HepG2 (cell line): ENCODE measurements around the gene PTPRE. TPM values are rescaled to one million over a fixed set of nuclear protein-coding genes. Genes with fewer than 3 reads are reported as not detected.

Source experiments
- ATAC-seq: fragments of 200-7000 bp; cut with Tn5 transposase; 3 replicates; pipeline ENCODE4 v1.9.1; 2020; ENCODE audit warnings: mild to moderate bottlenecking, moderate library complexity
- BruUV-seq: library from RNA; stranded (reverse); fragments of 400-500 nt; replicated peaks from 2 replicates; lab custom pipeline; 2021; lab: Mats Ljungman, UMichigan
- CTCF ChIA-PET: fragments of 300-600 bp; formaldehyde crosslinking; extraction: SDS; loops from one replicate; lab custom pipeline; 2021; ENCODE audit warnings: low total read pairs, inconsistent platforms, low intra/inter-chr PET ratio; lab: Yijun Ruan, JAX
- POLR2A ChIA-PET: fragments of 350-600 bp; sonication (Branson Sonifier 250); formaldehyde crosslinking; loops from one replicate; lab custom pipeline; 2020; ENCODE audit warnings: antibody characterized with exemption, inconsistent platforms; lab: Yijun Ruan, JAX
- DNase-seq: peaks from one replicate; pipeline ENCODE4 v3.0.0-alpha.2; 2015; ENCODE audit warnings: low spot score
- FAIRE-seq: peaks from 3 replicates; lab custom pipeline; 2011; peaks lifted over from hg19 to GRCh38; lab: Jason Lieb, UNC
- H2AFZ ChIP-seq: one replicate; pipeline ENCODE4 v1.6.1; 2011; ENCODE audit warnings: low read length, inconsistent platforms
- H3K27ac ChIP-seq: fragments of 300-600 bp; 3 replicates; pipeline ENCODE4 v1.8.0; 2011; ENCODE audit warnings: mixed run types, mild to moderate bottlenecking, mixed read lengths, low read length, inconsistent platforms; ENCODE audit not compliant: insufficient read depth; ENCODE audit errors: extremely low read length
- H3K27me3 ChIP-seq, 2 experiments: fragments of 200-600 bp in 1 of 2; 2 replicates in 1 of 2; 3 replicates in 1 of 2; pipeline versions ENCODE4 v1.6.0 to v1.8.0; 2011; ENCODE audit warnings: low read length in 2 of 2, mild to moderate bottlenecking in 2 of 2, moderate library complexity in 2 of 2, inconsistent platforms in 1 of 2; ENCODE audit not compliant: insufficient read depth in 2 of 2, control insufficient read depth in 1 of 2
- H3K36me3 ChIP-seq, 2 experiments: fragments of 200-600 bp in 1 of 2; replicated peaks in 1 of 2; 2 replicates in 1 of 2; 3 replicates in 1 of 2; pipeline versions ENCODE4 v1.5.1 to v1.8.0; 2011; ENCODE audit warnings: low read length in 2 of 2, inconsistent platforms in 1 of 2; ENCODE audit not compliant: insufficient read depth in 2 of 2, control insufficient read depth in 1 of 2
- H3K4me1 ChIP-seq: 2 replicates; pipeline ENCODE4 v1.5.1; 2012; ENCODE audit warnings: low read length, inconsistent platforms; ENCODE audit not compliant: insufficient read depth
- H3K4me2 ChIP-seq: 2 replicates; pipeline ENCODE4 v1.6.0; 2011; ENCODE audit warnings: low read depth, low read length, inconsistent platforms
- H3K4me3 ChIP-seq, 3 experiments: fragments of 200-600 bp in 1 of 3; sonication (generic), shearing (Covaris generic) in 1 of 3; replicated peaks in 1 of 3; 2 replicates each; pipeline ENCODE4 v1.5.1; 2011 to 2016; ENCODE audit warnings: low read length in 3 of 3, inconsistent platforms in 2 of 3, low read depth in 2 of 3, mild to moderate bottlenecking in 2 of 3, control low read depth in 1 of 3, mixed read lengths in 1 of 3; ENCODE audit not compliant: insufficient read depth in 1 of 3
- H3K79me2 ChIP-seq: one replicate; pipeline ENCODE4 v1.6.1; 2011; ENCODE audit warnings: low read length, inconsistent platforms; ENCODE audit not compliant: insufficient read depth
- H3K9ac ChIP-seq: 2 replicates; pipeline ENCODE4 v1.6.0; 2011; ENCODE audit warnings: mild to moderate bottlenecking, low read depth, low read length, inconsistent platforms; ENCODE audit not compliant: insufficient read depth
- H3K9me3 ChIP-seq: 2 replicates; pipeline ENCODE4 v1.5.1; 2012; ENCODE audit warnings: mild to moderate bottlenecking, low read length
- H4K20me1 ChIP-seq: 2 replicates; pipeline ENCODE4 v1.6.0; 2011; ENCODE audit warnings: inconsistent platforms, mild to moderate bottlenecking, low read length, moderate library complexity; ENCODE audit not compliant: insufficient read depth
- HIVEP1 ChIP-seq: sonication (generic); formaldehyde crosslinking; IDR thresholded peaks from 2 replicates; pipeline ENCODE4 v1.4.0; 2020; ENCODE audit warnings: mild to moderate bottlenecking, missing genetic modification reagents
- NFKB2 ChIP-seq: sonication (generic); formaldehyde crosslinking; IDR thresholded peaks from 2 replicates; pipeline ENCODE4 v1.4.0; 2020; ENCODE audit warnings: missing genetic modification reagents, borderline replicate concordance
- PLRG1 ChIP-seq: fragments of 450-650 bp; conservative IDR thresholded peaks from 2 replicates; pipeline ENCODE4 v1.6.1; 2016
- RFX1 ChIP-seq: fragments of 450-650 bp; IDR thresholded peaks from 2 replicates; pipeline ENCODE4 v1.6.1; 2017
- RNF2 ChIP-seq: fragments of 450-650 bp; conservative IDR thresholded peaks from 2 replicates; pipeline ENCODE4 v1.6.1; 2016; ENCODE audit warnings: low read depth
- RORA ChIP-seq: sonication (generic); formaldehyde crosslinking; IDR thresholded peaks from 2 replicates; pipeline ENCODE4 v1.5.0; 2020; ENCODE audit warnings: mild to moderate bottlenecking, missing genetic modification reagents, moderate library complexity
- ZMYM2 ChIP-seq: sonication (generic); formaldehyde crosslinking; IDR thresholded peaks from 2 replicates; pipeline ENCODE4 v1.8.0; 2022; ENCODE audit warnings: mild to moderate bottlenecking, missing genetic modification reagents
- ZNF34 ChIP-seq: sonication (generic); formaldehyde crosslinking; IDR thresholded peaks from 2 replicates; pipeline ENCODE4 v1.4.0; 2020; ENCODE audit warnings: mild to moderate bottlenecking, missing genetic modification reagents, borderline replicate concordance
- ZNF468 ChIP-seq: sonication (generic); formaldehyde crosslinking; IDR thresholded peaks from 2 replicates; pipeline ENCODE4 v1.8.0; 2022; ENCODE audit warnings: mild to moderate bottlenecking, moderate library complexity, missing genetic modification reagents
- WGBS: methylation state at CpG from one replicate; pipeline ENCODE4 v1.1.6; 2017; ENCODE audit warnings: low lambda C conversion rate; 5-methylcytosine and 5-hydroxymethylcytosine counted together
- in situ Hi-C: cut with HindIII; loops from 2 replicates; pipeline ENCODE4 v1.10.0; 2017; ENCODE audit warnings: low pct_unique_long_range_greater_than_20kb; ENCODE audit not compliant: extremely low pct_ligation_motif_present
- intact Hi-C: fragments of 100-400 bp; cut with micrococcal nuclease; formaldehyde crosslinking; loops from one replicate; pipeline ENCODE4 v1.10.0; 2022; ENCODE audit not compliant: unreplicated experiment
- polyA plus RNA-seq, 8 experiments: library from polyadenylated mRNA; depleted of rRNA in 3 of 8; stranded (reverse) in 7 of 8; unstranded in 1 of 8; fragments of >200 nt; fragmentation: Illumina TruSeq in 4 of 8; extraction: Trizol in 4 of 8; gene quantifications; 2 replicates each; pipeline versions ENCODE4 v1.2.1 to v1.2.3, GENCODE V29; 2011 to 2016; ENCODE audit warnings: low read depth in 4 of 8, missing spikeins in 1 of 8, mixed read lengths in 1 of 8; ENCODE audit not compliant: insufficient read depth in 1 of 8
- total RNA-seq, 5 experiments: library from RNA; depleted of rRNA; stranded (reverse); fragments of >200 nt; fragmentation: Illumina TruSeq; extraction: Trizol; gene quantifications; 2 replicates each; pipeline ENCODE4 v1.2.3, GENCODE V29; 2016; ENCODE audit warnings: low read depth in 1 of 5
- TF ChIP-seq, protein P1 (sequence below): sonication (generic); formaldehyde crosslinking; IDR thresholded peaks from one replicate; pipeline ENCODE4 v1.5.1; 2020; ENCODE audit warnings: mild to moderate bottlenecking, missing genetic modification reagents; ENCODE audit errors: not compliant biosample characterization

The PTPRE gene
- total and polyA plus RNA-seq, 2 of the 13 experiments (the other 11 are each of a cell fraction or from before 2014, with no cell fraction given) = 0.01 to 0.02 TPM

DNA sequence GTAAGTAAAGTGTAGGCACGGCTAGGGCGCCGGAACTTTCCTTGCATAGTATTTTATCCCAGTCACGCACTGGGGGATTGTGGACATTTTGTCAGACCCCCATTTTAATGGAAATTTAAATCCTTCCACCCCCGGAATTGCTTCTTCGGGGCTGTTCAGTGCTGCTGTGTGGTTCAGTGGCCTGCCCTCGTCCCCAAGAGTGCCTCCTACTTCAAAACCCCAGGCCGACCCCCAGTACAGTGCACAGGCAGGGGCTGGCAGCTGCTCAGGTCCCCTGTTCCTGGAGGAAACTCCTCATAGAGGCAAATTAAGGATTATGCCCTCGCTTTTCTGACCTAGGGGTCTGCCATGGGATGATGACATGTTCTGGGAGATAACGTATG, 94.5 kb downstream of the PTPRE start:
- H3K79me2 ChIP-seq = no peaks in the 10 kb centered on the region
- intact Hi-C loops = no loop called here
- no peaks in the 10 kb centered on the region for H3K4me1 ChIP-seq
- no peaks in the 10 kb centered on the region for H3K9me3 ChIP-seq
- no peaks in the 10 kb centered on the region for H4K20me1 ChIP-seq
- TF ChIP-seq ZNF34 (CRISPR knock-in tag) (no peak), RORA (CRISPR knock-in tag) (no peak), NFKB2 (CRISPR knock-in tag) (no peak), ZNF468 (CRISPR knock-in tag) (no peak), HIVEP1 (CRISPR knock-in tag) (no peak), RNF2 (no peak), PLRG1 (no peak), RFX1 (no peak), ZMYM2 (CRISPR knock-in tag) (no peak)
- TF ChIP-seq, protein P1, sequence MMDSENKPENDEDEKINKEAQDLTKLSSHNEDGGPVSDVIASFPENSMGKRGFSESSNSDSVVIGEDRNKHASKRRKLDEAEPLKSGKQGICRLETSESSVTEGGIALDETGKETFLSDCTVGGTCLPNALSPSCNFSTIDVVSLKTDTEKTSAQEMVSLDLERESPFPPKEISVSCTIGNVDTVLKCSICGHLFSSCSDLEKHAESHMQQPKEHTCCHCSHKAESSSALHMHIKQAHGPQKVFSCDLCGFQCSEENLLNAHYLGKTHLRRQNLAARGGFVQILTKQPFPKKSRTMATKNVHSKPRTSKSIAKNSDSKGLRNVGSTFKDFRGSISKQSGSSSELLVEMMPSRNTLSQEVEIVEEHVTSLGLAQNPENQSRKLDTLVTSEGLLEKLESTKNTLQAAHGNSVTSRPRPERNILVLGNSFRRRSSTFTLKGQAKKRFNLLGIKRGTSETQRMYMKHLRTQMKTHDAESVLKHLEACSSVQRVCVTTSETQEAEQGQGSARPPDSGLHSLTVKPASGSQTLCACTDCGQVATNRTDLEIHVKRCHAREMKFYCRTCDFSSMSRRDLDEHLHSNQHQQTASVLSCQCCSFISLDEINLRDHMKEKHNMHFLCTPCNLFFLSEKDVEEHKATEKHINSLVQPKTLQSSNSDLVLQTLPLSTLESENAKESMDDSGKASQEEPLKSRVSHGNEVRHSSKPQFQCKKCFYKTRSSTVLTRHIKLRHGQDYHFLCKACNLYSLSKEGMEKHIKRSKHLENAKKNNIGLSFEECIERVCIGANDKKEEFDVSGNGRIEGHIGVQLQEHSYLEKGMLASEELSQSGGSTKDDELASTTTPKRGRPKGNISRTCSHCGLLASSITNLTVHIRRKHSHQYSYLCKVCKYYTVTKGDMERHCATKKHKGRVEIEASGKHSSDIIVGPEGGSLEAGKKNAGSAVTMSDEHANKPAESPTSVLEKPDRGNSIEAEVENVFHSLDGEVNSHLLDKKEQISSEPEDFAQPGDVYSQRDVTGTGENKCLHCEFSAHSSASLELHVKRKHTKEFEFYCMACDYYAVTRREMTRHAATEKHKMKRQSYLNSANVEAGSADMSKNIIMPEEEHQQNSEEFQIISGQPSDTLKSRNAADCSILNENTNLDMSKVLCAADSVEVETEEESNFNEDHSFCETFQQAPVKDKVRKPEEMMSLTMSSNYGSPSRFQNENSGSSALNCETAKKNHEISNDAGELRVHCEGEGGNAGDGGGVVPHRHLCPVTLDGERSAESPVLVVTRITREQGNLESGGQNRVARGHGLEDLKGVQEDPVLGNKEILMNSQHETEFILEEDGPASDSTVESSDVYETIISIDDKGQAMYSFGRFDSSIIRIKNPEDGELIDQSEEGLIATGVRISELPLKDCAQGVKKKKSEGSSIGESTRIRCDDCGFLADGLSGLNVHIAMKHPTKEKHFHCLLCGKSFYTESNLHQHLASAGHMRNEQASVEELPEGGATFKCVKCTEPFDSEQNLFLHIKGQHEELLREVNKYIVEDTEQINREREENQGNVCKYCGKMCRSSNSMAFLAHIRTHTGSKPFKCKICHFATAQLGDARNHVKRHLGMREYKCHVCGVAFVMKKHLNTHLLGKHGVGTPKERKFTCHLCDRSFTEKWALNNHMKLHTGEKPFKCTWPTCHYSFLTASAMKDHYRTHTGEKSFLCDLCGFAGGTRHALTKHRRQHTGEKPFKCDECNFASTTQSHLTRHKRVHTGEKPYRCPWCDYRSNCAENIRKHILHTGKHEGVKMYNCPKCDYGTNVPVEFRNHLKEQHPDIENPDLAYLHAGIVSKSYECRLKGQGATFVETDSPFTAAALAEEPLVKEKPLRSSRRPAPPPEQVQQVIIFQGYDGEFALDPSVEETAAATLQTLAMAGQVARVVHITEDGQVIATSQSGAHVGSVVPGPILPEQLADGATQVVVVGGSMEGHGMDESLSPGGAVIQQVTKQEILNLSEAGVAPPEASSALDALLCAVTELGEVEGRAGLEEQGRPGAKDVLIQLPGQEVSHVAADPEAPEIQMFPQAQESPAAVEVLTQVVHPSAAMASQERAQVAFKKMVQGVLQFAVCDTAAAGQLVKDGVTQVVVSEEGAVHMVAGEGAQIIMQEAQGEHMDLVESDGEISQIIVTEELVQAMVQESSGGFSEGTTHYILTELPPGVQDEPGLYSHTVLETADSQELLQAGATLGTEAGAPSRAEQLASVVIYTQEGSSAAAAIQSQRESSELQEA (CRISPR knock-in tag) = no peak
- H3K27ac ChIP-seq = no peak overlapping the region
- no peak overlapping the region for H3K9ac ChIP-seq
- CTCF ChIA-PET = no interaction called here
- FAIRE-seq = no peak
- no peak overlapping the region for H2AFZ ChIP-seq
- 12% methylated on average over 10 of the region's 10 CpGs for WGBS
- no peaks in the 10 kb centered on the region for H3K36me3 ChIP-seq
- in situ Hi-C loops = loop anchor here (25.0 kb wide), 1 partner anchor 289 kb away; no protein-coding TSS in a partner anchor
- no peak for ATAC-seq
- H3K4me3 ChIP-seq = no peak overlapping the region
- no peak for DNase-seq
- no peak overlapping the region for H3K4me2 ChIP-seq
- no TSS peak for BruUV-seq
- POLR2A ChIA-PET = no interaction called here
- H3K27me3 ChIP-seq = peaks cover 7 to 74% of the 10 kb centered on the region in 2 experiments
